ENCODE results near the gene SRSF7. TPM values are rescaled to one million over a fixed set of nuclear protein-coding genes. Genes with fewer than 3 reads are reported as not detected.
"Not testable (repeated sequence)": the region's sequence is repeated elsewhere in the genome, so short reads cannot be mapped to it uniquely, and the experiment has no call there.

SRSF7 gene
- total RNA-seq, 1 donor from 2014 or later = 67.6 TPM

- H3K4me3 ChIP-seq (ENCODE audit: low read depth, low read length) = no peak overlapping the region
- no peaks in the 10 kb centered on the region for H3K36me3 ChIP-seq (ENCODE audit: control insufficient read depth, insufficient read depth, low read length)
- TF ChIP-seq CTCF (IDR thresholded peaks at IDR 0.05; ENCODE audit: insufficient read depth, low read length, poor library complexity, severe bottlenecking) = no peak
- peaks cover 5% of the 10 kb centered on the region for H3K27me3 ChIP-seq (ENCODE audit: control insufficient read depth, insufficient read depth, low read length)
- DNase-seq (ENCODE audit: low read depth) = no peak
These were observed 42.1 kb downstream of the SRSF7 start for GRCh38 chr2:38708900-38709566.

- H3K4me3 ChIP-seq (ENCODE audit: low read depth, low read length); H3K27me3 ChIP-seq (ENCODE audit: control insufficient read depth, insufficient read depth, low read length); DNase-seq (ENCODE audit: low read depth); H3K36me3 ChIP-seq (ENCODE audit: control insufficient read depth, insufficient read depth, low read length): not testable (repeated sequence)
These were observed 42.7 kb downstream of the SRSF7 start for GRCh38 chr2:38708491-38708890.

GRCh38 chr2:38706846-38707345, 44.3 kb downstream of the SRSF7 start:
- no peak for DNase-seq (ENCODE audit: low read depth)
- no peak for TF ChIP-seq CTCF (IDR thresholded peaks at IDR 0.05; ENCODE audit: insufficient read depth, low read length, poor library complexity, severe bottlenecking)
- H3K4me3 ChIP-seq (ENCODE audit: low read depth, low read length) = no peak overlapping the region
- H3K27me3 ChIP-seq (ENCODE audit: control insufficient read depth, insufficient read depth, low read length) = peaks cover 2% of the 10 kb centered on the region
- no peaks in the 10 kb centered on the region for H3K36me3 ChIP-seq (ENCODE audit: control insufficient read depth, insufficient read depth, low read length)

- H3K27me3 ChIP-seq (ENCODE audit: control insufficient read depth, insufficient read depth, low read length) = peaks cover 2% of the 10 kb centered on the region
- TF ChIP-seq CTCF (IDR thresholded peaks at IDR 0.05; ENCODE audit: insufficient read depth, low read length, poor library complexity, severe bottlenecking) = no peak
- DNase-seq (ENCODE audit: low read depth) = no peak
- no peak overlapping the region for H3K4me3 ChIP-seq (ENCODE audit: low read depth, low read length)
- no peaks in the 10 kb centered on the region for H3K36me3 ChIP-seq (ENCODE audit: control insufficient read depth, insufficient read depth, low read length)
These were observed 46.5 kb downstream of the SRSF7 start for GRCh38 chr2:38704664-38705063.

GRCh38 chr2:38703336-38703735, 47.8 kb downstream of the SRSF7 start:
- not testable (repeated sequence) for H3K27me3 ChIP-seq (ENCODE audit: control insufficient read depth, insufficient read depth, low read length); DNase-seq (ENCODE audit: low read depth); H3K36me3 ChIP-seq (ENCODE audit: control insufficient read depth, insufficient read depth, low read length); H3K4me3 ChIP-seq (ENCODE audit: low read depth, low read length)

GRCh38 chr2:38702413-38702812, 48.7 kb downstream of the SRSF7 start:
- H3K27me3 ChIP-seq (ENCODE audit: control insufficient read depth, insufficient read depth, low read length) = peaks cover 2% of the 10 kb centered on the region
- H3K4me3 ChIP-seq (ENCODE audit: low read depth, low read length) = no peak overlapping the region
- peak; percentile 52 for DNase-seq (ENCODE audit: low read depth)
- no peaks in the 10 kb centered on the region for H3K36me3 ChIP-seq (ENCODE audit: control insufficient read depth, insufficient read depth, low read length)
- no peak for TF ChIP-seq CTCF (IDR thresholded peaks at IDR 0.05; ENCODE audit: insufficient read depth, low read length, poor library complexity, severe bottlenecking)

GRCh38 chr2:38701542-38701941, 49.6 kb downstream of the SRSF7 start:
- peaks cover 2% of the 10 kb centered on the region for H3K27me3 ChIP-seq (ENCODE audit: control insufficient read depth, insufficient read depth, low read length)
- H3K4me3 ChIP-seq (ENCODE audit: low read depth, low read length) = no peak overlapping the region
- DNase-seq (ENCODE audit: low read depth) = no peak
- H3K36me3 ChIP-seq (ENCODE audit: control insufficient read depth, insufficient read depth, low read length) = no peaks in the 10 kb centered on the region
- no peak for TF ChIP-seq CTCF (IDR thresholded peaks at IDR 0.05; ENCODE audit: insufficient read depth, low read length, poor library complexity, severe bottlenecking)

All from kidney epithelial cell (primary cell).